Measurements from ENCODE around the gene G3BP2.

GRCh38 chr4:75668596-75668995, 4.6 kb downstream of the G3BP2 start:
- TF ChIP-seq CTCF (IDR thresholded peaks at IDR 0.05) (no peak), POLR2A (IDR thresholded peaks at IDR 0.05) (no peak)

Measured in esophagus squamous epithelium (tissue), 4 donors.